Fibroblast of lung (primary cell): Measurements from ENCODE around the gene REL. TPM values are rescaled to one million over a fixed set of nuclear protein-coding genes. Genes with fewer than 3 reads are reported as not detected.
A peak's percentile ranks its signal among the peaks of the same experiment; 100 is the strongest.

ENCODE experiments used
- DNase-seq, 2 donors: peaks; one replicate each; pipeline versions ENCODE4 v3.0.0 to v3.0.0-alpha.2; 2010; ENCODE audit warnings: low read depth in 2 of 2
- H2AFZ ChIP-seq: 2 replicates; pipeline ENCODE4 v1.5.1; 2012; ENCODE audit warnings: low read length, control low read depth, inconsistent platforms
- H3K27ac ChIP-seq: 2 replicates; pipeline ENCODE4 v1.5.1; 2011; ENCODE audit warnings: low read length, control low read depth; ENCODE audit not compliant: insufficient read depth
- H3K27me3 ChIP-seq: 2 replicates; pipeline ENCODE4 v1.5.1; 2011; ENCODE audit warnings: mild to moderate bottlenecking, low read length; ENCODE audit not compliant: control insufficient read depth, insufficient read depth
- H3K36me3 ChIP-seq: 2 replicates; pipeline ENCODE4 v1.5.1; 2011; ENCODE audit warnings: low read length; ENCODE audit not compliant: control insufficient read depth, insufficient read depth
- H3K4me1 ChIP-seq: 2 replicates; pipeline ENCODE4 v1.5.1; 2011; ENCODE audit warnings: low read length; ENCODE audit not compliant: control insufficient read depth, insufficient read depth; ENCODE audit errors: extremely low read depth
- H3K4me2 ChIP-seq: 2 replicates; pipeline ENCODE4 v1.5.1; 2011; ENCODE audit warnings: low read length, control low read depth; ENCODE audit not compliant: insufficient read depth; ENCODE audit errors: extremely low read depth
- H3K4me3 ChIP-seq, 4 experiments: fragments of 200-600 bp in 1 of 4; sonication (generic) in 1 of 4; replicated peaks in 1 of 4; 2 replicates each; pipeline ENCODE4 v1.5.1; 2011 to 2016; ENCODE audit warnings: low read length in 4 of 4, low read depth in 3 of 4, mild to moderate bottlenecking in 3 of 4, control low read depth in 2 of 4, inconsistent platforms in 1 of 4, mixed read lengths in 1 of 4; ENCODE audit not compliant: insufficient read depth in 1 of 4; ENCODE audit errors: control extremely low read depth in 1 of 4
- H3K79me2 ChIP-seq: 2 replicates; pipeline ENCODE4 v1.5.1; 2012; ENCODE audit warnings: mild to moderate bottlenecking, low read length, inconsistent platforms; ENCODE audit not compliant: control insufficient read depth, insufficient read depth
- H3K9ac ChIP-seq: 2 replicates; pipeline ENCODE4 v1.5.1; 2011; ENCODE audit warnings: mild to moderate bottlenecking, low read length, control low read depth; ENCODE audit not compliant: insufficient read depth
- H3K9me3 ChIP-seq: 2 replicates; pipeline ENCODE4 v1.5.1; 2012; ENCODE audit warnings: low read depth, low read length; ENCODE audit not compliant: control insufficient read depth, insufficient read depth
- H4K20me1 ChIP-seq: 2 replicates; pipeline ENCODE4 v1.5.1; 2011; ENCODE audit warnings: low read length; ENCODE audit not compliant: control insufficient read depth, insufficient read depth; ENCODE audit errors: extremely low read depth
- EZH2 ChIP-seq: IDR thresholded peaks from 2 replicates; pipeline ENCODE4 v1.5.1; 2012; ENCODE audit warnings: low read length, control low read depth, mild to moderate bottlenecking; ENCODE audit errors: missing control alignments
- polyA plus RNA-seq, 2 donors: library from polyadenylated mRNA; depleted of rRNA in 1 of 2; stranded (reverse) in 1 of 2; unstranded in 1 of 2; fragments of >200 nt; gene quantifications; 2 replicates each; pipeline ENCODE4 v1.2.1, GENCODE V29; 2011 to 2012; ENCODE audit warnings: missing spikeins in 1 of 2
- total RNA-seq: library from RNA; depleted of rRNA; stranded (reverse); fragments of >200 nt; gene quantifications from 2 replicates; pipeline ENCODE4 v1.2.1, GENCODE V29; 2014
- TF ChIP-seq, protein P1 (sequence below), 2 donors: IDR thresholded peaks in 1 of 2; conservative IDR thresholded peaks in 1 of 2; 1 replicate in 1 of 2; 2 replicates in 1 of 2; pipeline ENCODE4 v1.5.1; 2011 to 2012; ENCODE audit warnings: low read length in 2 of 2, control low read depth in 1 of 2, inconsistent platforms in 1 of 2, low read depth in 1 of 2, mild to moderate bottlenecking in 1 of 2

REL gene
- total and polyA plus RNA-seq, 2 donors (not counting 1 experiment from before 2014, with no cell fraction given): 2.0 to 2.8 TPM

DNA sequence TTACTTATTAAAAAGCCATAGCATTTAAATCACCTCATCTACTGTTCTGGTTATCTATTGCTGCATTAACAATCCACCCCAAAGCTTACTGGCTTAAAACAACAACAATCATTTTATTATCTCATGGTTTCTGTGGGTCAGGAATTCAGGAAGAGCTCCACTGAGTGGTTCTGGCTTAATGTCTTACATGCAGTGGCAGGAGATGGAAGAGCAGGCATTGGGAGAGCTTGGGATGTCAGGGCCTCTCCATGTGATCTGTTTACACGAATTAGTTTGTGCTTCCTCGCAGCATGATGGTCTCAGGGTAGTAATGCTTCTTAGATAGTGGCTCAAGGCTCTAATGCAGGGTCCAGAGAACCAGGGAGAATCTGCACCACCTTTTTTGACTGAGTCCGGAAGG is 14.4 kb upstream of the REL start:
- H3K4me2 ChIP-seq: no peak overlapping the region
- no peak overlapping the region for H3K9ac ChIP-seq
- DNase-seq: no peak
- TF ChIP-seq, protein P1, sequence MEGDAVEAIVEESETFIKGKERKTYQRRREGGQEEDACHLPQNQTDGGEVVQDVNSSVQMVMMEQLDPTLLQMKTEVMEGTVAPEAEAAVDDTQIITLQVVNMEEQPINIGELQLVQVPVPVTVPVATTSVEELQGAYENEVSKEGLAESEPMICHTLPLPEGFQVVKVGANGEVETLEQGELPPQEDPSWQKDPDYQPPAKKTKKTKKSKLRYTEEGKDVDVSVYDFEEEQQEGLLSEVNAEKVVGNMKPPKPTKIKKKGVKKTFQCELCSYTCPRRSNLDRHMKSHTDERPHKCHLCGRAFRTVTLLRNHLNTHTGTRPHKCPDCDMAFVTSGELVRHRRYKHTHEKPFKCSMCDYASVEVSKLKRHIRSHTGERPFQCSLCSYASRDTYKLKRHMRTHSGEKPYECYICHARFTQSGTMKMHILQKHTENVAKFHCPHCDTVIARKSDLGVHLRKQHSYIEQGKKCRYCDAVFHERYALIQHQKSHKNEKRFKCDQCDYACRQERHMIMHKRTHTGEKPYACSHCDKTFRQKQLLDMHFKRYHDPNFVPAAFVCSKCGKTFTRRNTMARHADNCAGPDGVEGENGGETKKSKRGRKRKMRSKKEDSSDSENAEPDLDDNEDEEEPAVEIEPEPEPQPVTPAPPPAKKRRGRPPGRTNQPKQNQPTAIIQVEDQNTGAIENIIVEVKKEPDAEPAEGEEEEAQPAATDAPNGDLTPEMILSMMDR (conservative IDR thresholded peaks at IDR 0.05 in 1 of 2, IDR thresholded peaks at IDR 0.05 in 1 of 2; ENCODE audit: low read depth in 1 of 2, low read length in 2 of 2): no peak
- no peak for TF ChIP-seq EZH2
- no peaks in the 10 kb centered on the region for H3K36me3 ChIP-seq
- no peaks in the 10 kb centered on the region for H3K27me3 ChIP-seq
- no peaks in the 10 kb centered on the region for H3K4me1 ChIP-seq
- H3K79me2 ChIP-seq: no peaks in the 10 kb centered on the region
- no peaks in the 10 kb centered on the region for H4K20me1 ChIP-seq
- H3K9me3 ChIP-seq: no peaks in the 10 kb centered on the region
- H2AFZ ChIP-seq: no peak overlapping the region
- no peak overlapping the region for H3K27ac ChIP-seq
- no peak overlapping the region for H3K4me3 ChIP-seq

DNA sequence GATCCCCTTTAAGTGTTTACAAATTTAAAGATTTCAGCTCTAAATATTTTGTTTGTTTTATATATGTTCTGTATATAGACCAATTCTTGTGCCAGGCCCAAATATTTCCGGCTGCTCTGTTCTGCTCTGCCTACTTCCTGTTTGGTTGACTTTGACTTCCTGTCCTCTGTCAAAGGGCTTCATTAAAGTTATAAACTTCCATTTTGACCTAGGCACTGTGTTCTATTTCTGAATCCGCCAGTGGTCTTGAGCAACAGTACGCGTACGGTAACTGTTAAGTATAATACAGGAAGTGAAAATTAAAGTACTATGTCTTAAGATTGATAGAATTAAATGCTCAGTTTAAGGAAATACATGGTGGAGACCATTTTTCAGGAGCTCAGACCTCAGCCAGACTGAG is 13.5 kb upstream of the REL start:
- Histone ChIP-seq H3K27ac (no peak overlapping the region), H3K27me3 (no peaks in the 10 kb centered on the region), H3K4me1 (no peaks in the 10 kb centered on the region), H3K9ac (no peak overlapping the region), H2AFZ (peak overlapping the region; percentile 44), H3K4me2 (no peak overlapping the region), H3K79me2 (no peaks in the 10 kb centered on the region), H4K20me1 (no peaks in the 10 kb centered on the region), H3K9me3 (no peaks in the 10 kb centered on the region), H3K4me3 (no peak overlapping the region), H3K36me3 (no peaks in the 10 kb centered on the region)
- TF ChIP-seq EZH2: no peak
- TF ChIP-seq, protein P1 (conservative IDR thresholded peaks at IDR 0.05 in 1 of 2, IDR thresholded peaks at IDR 0.05 in 1 of 2; ENCODE audit: low read depth in 1 of 2, low read length in 2 of 2): no peak
- DNase-seq: no peak

- no peak overlapping the region for H3K27ac ChIP-seq
- no peaks in the 10 kb centered on the region for H4K20me1 ChIP-seq
- TF ChIP-seq, protein P1 (conservative IDR thresholded peaks at IDR 0.05 in 1 of 2, IDR thresholded peaks at IDR 0.05 in 1 of 2; ENCODE audit: low read depth in 1 of 2, low read length in 2 of 2): no peak
- no peak for TF ChIP-seq EZH2
- H3K4me1 ChIP-seq: no peaks in the 10 kb centered on the region
- no peaks in the 10 kb centered on the region for H3K9me3 ChIP-seq
- H3K4me3 ChIP-seq: no peak overlapping the region
- no peak for DNase-seq
- no peak overlapping the region for H3K9ac ChIP-seq
- H3K4me2 ChIP-seq: no peak overlapping the region
- no peaks in the 10 kb centered on the region for H3K79me2 ChIP-seq
- no peak overlapping the region for H2AFZ ChIP-seq
- no peaks in the 10 kb centered on the region for H3K27me3 ChIP-seq
- no peaks in the 10 kb centered on the region for H3K36me3 ChIP-seq
These were observed 12.6 kb upstream of the REL start for GRCh38 chr2:60868589-60869273.
